Skin epidermis (tissue), 12 donors: ENCODE measurements around the gene FAM229B.
A peak's percentile ranks its signal among the peaks of the same experiment; 100 is the strongest.
"Not testable (repeated sequence)": the region's sequence is repeated elsewhere in the genome, so short reads cannot be mapped to it uniquely, and the experiment has no call there.

Experiments
- H3K27ac ChIP-seq, 21 experiments: fragments of 200-600 bp; sonication (generic) in 11 of 21; one replicate each; pipeline ENCODE4 v1.5.0; 2020; ENCODE audit warnings: mild to moderate bottlenecking in 3 of 21, inconsistent platforms in 2 of 21, moderate library complexity in 2 of 21
- H3K4me3 ChIP-seq, 7 experiments: fragments of 200-600 bp; sonication (generic) in 2 of 7; one replicate each; pipeline ENCODE4 v1.5.0; 2020; ENCODE audit warnings: inconsistent platforms in 2 of 7, mild to moderate bottlenecking in 2 of 7, moderate library complexity in 1 of 7

FAM229B gene, protein sequence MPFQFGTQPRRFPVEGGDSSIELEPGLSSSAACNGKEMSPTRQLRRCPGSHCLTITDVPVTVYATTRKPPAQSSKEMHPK

DNA sequence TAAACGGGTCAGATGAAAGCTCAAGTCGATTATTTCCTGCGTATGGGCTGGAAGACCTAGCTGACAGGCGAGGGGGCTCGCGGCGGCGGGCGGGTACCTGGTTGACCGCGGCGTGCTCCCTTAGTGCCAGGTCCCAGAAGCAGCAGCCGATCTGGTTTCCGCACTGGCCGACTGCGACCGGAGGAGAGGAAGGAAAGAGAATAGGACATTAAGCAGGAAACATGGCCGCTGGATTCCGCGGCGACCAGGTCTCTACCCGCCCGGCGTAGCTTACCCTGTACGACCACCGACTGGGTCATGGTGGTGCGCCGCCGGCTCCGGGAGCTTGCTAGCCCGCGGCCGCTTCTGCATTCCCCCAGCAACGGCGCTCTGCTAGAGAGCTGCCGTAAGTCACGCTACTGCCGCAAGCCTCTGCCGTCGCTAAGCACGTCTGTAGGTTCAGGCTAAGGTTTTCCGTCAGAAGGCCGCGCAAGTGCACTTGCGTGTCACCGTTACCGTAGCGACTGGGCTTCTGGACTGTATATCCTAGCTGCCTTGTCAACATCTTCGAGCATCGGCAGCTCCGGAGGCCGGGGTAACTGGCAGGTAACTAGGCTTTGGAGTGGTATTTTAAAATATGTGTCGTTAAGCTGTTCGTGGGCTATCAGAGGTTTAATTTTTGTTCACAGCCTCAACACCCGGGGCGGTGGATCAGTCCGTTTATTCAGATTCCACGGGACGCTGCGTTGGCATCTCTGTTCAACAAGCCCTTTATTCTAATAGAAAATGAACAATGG lies at the start of gene FAM229B, which contains the start of gene TUBE1:
Gene FAM229B, plus strand, starts transcription at position 456 of the 776 bp plus-strand sequence. CDS start 11,693 bp downstream, outside the sequence.
Gene TUBE1, minus strand, starts transcription at position 347 of the 776 bp plus-strand sequence. Its CDS starts 48 bp downstream, at position 299.
- H3K4me3 ChIP-seq = peak within 1 kb of the TSS; percentile 63 to 89 (median 81)
- peak within 1 kb of the TSS; percentile 39 to 91 (median 83) for H3K27ac ChIP-seq

DNA sequence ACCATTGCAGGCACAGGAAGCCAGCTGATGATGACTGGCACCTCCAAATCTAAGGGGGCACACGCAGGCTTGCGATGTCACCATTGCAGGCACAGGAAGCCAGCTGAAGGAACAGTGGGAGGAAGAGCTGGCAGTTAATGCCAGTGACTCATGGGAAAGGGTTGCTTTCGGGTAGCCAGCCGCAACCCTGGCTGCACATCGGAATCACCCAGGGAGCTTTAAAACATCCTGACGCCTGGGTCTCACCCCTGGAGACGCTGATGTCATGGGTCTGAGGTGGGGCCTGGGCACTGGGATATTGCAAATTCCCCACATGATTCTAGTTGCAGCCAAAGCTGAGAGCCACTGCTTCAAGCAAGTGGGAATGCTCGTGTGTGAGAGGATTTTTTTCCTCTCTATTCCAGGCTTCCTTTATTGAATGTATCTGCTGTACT lies 49.6 kb upstream of the FAM229B start:
- H3K27ac ChIP-seq = peak overlapping the region in 19 of 21 experiments; percentile 22 to 87 (median 72)
- H3K4me3 ChIP-seq = no peak overlapping the region

DNA sequence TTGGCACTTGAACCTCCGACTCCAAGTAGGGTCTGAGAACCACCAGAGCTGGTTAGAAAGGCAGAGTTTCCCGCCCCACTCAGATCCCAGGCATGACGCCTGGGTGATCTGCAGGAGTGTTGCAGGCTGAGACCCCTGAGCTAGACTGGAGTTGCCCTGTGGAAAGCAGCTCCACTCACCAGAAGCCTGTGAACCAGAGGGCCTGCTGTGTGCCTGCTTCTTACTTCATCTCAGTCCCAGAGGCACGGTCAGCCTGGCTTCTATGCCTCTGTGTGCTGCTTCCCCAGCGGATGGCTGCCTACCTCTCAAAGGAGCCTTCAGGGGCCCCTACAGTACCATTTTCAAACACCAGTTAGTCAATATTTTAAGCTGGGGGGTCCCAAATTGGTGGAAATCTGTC lies 49.1 kb upstream of the FAM229B start:
- Histone ChIP-seq H3K27ac (peak overlapping the region in 19 of 21 experiments; percentile 39 to 87 (median 72)), H3K4me3 (no peak overlapping the region)

GRCh38 chr6:112038756-112039430 lies 48.5 kb upstream of the FAM229B start:
- H3K27ac ChIP-seq = peak overlapping the region in 16 of 21 experiments; percentile 39 to 87 (median 71)
- no peak overlapping the region for H3K4me3 ChIP-seq

- H3K4me3 ChIP-seq = no peak overlapping the region
- peak overlapping the region in 5 of 21 experiments; percentile 20 to 83 (median 73) for H3K27ac ChIP-seq
Observed at GRCh38 chr6:112039431-112039770, 48.0 kb upstream of the FAM229B start.

- H3K4me3 ChIP-seq = no peak overlapping the region
- H3K27ac ChIP-seq = no peak overlapping the region
Observed at GRCh38 chr6:112040956-112041355, 46.4 kb upstream of the FAM229B start.

- H3K27ac ChIP-seq = no peak overlapping the region
- H3K4me3 ChIP-seq = no peak overlapping the region
Observed at GRCh38 chr6:112041535-112041934, 45.9 kb upstream of the FAM229B start.

- Histone ChIP-seq H3K4me3 (peak overlapping the region; percentile 45 to 57 (median 49)), H3K27ac (peak overlapping the region in 20 of 21 experiments; percentile 65 to 91 (median 82))
Observed at GRCh38 chr6:112043032-112044007, 44.1 kb upstream of the FAM229B start.

DNA sequence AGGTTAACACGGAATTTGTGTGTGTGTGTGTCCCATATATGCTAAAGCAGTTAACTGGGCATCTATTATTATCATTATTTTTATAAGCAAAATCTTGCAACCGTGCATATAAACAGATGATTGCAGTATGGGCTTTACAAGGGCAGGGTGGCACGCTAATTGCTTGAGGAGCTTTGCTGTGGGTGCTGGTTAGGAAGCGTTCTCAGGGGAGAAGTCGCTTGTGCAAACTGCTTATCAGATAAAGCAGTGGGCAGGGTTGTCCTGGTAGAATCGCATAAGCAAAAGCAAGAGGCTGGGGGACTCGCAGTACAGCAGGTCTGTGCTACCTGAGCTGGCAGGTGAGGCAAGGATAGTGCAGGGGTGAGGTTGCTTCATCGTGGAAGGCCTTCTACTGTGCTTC lies 43.2 kb upstream of the FAM229B start:
- Histone ChIP-seq H3K4me3 (no peak overlapping the region), H3K27ac (peak overlapping the region in 8 of 21 experiments; percentile 7 to 87 (median 79))

GRCh38 chr6:112044856-112045255 lies 42.5 kb upstream of the FAM229B start:
- Histone ChIP-seq H3K27ac (peak overlapping the region in 3 of 21 experiments; percentile 8 to 48 (median 23)), H3K4me3 (no peak overlapping the region)

GRCh38 chr6:112047523-112047922 lies 39.9 kb upstream of the FAM229B start:
- H3K4me3 ChIP-seq, H3K27ac ChIP-seq: not testable (repeated sequence)

DNA sequence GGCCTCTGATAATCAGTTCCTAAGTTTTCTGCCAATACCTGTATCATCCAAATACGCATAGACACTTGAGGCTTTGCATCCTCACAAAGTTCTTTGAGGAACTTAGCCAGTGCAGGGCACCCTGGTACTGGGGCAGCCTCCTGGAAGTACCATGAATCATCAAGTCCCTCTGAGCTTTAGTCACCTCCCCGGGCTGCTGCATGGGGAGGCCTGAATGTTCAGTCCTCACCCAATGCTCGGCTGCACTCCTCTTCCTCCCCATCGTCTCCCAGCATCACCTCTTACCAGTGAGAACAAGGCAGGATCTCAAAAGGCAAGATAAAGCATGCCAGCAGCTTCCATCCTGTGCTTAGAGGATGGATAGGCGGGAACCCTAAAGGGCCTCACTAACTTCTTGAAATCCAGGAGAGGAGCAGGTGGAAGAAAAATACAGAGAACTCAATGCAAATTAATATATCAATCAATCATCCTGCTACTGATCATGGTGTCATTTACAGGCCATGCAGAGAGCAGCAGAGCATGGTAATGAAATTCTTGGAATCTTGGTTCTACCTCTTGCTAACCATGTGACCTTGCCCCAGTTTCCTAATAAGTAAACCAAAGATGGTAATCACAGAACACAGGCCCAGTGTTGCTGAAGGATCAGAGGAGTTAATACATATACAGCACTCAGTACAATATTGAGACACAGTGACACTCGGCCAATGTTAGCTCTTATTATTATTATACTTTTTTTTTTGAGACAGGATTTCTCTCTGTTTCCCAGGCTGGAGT lies 38.2 kb upstream of the FAM229B start:
- H3K4me3 ChIP-seq = no peak overlapping the region
- H3K27ac ChIP-seq = no peak overlapping the region

GRCh38 chr6:112049996-112050395 lies 37.4 kb upstream of the FAM229B start:
- Histone ChIP-seq H3K27ac (no peak overlapping the region), H3K4me3 (no peak overlapping the region)

GRCh38 chr6:112050429-112050828 lies 37.0 kb upstream of the FAM229B start:
- Histone ChIP-seq H3K27ac (no peak overlapping the region), H3K4me3 (no peak overlapping the region)

GRCh38 chr6:112051251-112051740 lies 36.1 kb upstream of the FAM229B start:
- H3K27ac ChIP-seq, H3K4me3 ChIP-seq: not testable (repeated sequence)

GRCh38 chr6:112054001-112054400 lies 33.4 kb upstream of the FAM229B start, which contains the start of gene CCN6:
TSS of gene CCN6 (plus strand) at chr6:112054104. CDS start at chr6:112054358, 254 bp downstream.
- Histone ChIP-seq H3K27ac (peak within 1 kb of the TSS in 4 of 21 experiments; percentile 3 to 63 (median 27)), H3K4me3 (peak within 1 kb of the TSS in 1 of 7 experiments; percentile 5)

DNA sequence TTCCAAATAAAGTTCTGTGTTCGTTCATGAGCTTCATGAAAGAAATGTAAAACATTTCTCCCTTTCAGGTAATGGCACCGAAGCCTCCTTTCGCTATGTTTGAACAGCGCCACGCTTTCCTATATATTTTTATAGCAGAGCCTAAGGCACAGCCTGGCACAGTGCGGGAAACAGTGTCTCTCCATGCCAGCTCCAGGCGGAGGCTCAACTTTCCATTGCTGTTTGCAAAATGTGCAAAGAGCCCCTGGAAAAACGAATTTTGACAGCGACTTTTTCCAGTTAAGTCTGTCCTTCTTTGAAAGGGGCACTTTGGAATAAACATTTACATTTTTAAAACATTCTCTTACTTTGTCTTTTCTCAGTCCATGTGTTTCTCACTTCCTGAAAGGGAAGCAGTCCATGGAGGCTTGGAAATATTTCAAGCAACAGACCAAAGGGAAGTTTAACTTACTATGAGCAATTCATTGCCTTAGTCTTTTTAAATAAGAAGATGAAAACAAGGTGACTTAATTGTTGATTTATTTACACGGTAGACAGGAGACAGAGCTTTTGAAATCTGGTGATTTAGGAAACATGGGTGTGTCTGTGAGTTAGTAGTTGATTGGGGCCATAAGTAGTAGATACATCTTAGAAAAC lies 32.7 kb upstream of the FAM229B start:
- peak overlapping the region in 1 of 7 experiments; percentile 5 for H3K4me3 ChIP-seq
- peak overlapping the region in 4 of 21 experiments; percentile 3 to 63 (median 27) for H3K27ac ChIP-seq
